Right renal cortex interstitium (tissue), 3 donors: ENCODE results near the gene CGB7. TPM values are rescaled to one million over a fixed set of nuclear protein-coding genes. Genes with fewer than 3 reads are reported as not detected.
"Not testable (repeated sequence)": the region's sequence is repeated elsewhere in the genome, so short reads cannot be mapped to it uniquely, and the experiment has no call there.

ENCODE experiments used
- DNase-seq, 3 donors: peaks; one replicate each; pipeline ENCODE4 v3.0.0-alpha.2; 2013; ENCODE audit warnings: low read depth in 3 of 3, low spot score in 2 of 3
- polyA plus RNA-seq, 3 donors: library from polyadenylated mRNA; unstranded; fragments of 120-200 nt; gene quantifications; one replicate each; pipeline ENCODE4 v1.2.1, GENCODE V29; 2013; ENCODE audit not compliant: insufficient read length in 3 of 3

The CGB7 gene
- polyA plus RNA-seq, 3 donors: 0.78 to 0.94 (median 0.93) TPM

DNA sequence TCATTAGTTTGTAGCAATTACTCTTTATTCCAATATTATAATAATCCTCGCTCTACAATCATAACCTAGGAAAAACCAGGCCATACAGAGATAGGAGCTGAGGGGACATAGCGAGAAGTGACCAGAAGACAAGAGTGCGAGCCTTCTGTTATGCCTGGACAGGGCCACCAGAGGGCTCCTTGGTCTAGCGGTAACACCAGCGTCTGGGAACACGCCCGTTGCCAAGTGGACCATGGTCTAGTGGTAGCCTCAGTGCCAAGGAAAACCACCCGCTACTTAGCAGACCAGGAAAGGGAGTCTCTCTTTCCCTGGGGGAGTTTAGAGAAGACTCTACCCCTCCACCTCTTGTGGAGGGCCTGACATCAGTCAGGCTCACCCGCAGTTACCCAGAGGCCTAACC is 17.3 kb upstream of the CGB7 start:
- DNase-seq: not testable (repeated sequence)

GRCh38 chr19:49073514-49074378 is 16.2 kb upstream of the CGB7 start:
- DNase-seq: no peak

DNA sequence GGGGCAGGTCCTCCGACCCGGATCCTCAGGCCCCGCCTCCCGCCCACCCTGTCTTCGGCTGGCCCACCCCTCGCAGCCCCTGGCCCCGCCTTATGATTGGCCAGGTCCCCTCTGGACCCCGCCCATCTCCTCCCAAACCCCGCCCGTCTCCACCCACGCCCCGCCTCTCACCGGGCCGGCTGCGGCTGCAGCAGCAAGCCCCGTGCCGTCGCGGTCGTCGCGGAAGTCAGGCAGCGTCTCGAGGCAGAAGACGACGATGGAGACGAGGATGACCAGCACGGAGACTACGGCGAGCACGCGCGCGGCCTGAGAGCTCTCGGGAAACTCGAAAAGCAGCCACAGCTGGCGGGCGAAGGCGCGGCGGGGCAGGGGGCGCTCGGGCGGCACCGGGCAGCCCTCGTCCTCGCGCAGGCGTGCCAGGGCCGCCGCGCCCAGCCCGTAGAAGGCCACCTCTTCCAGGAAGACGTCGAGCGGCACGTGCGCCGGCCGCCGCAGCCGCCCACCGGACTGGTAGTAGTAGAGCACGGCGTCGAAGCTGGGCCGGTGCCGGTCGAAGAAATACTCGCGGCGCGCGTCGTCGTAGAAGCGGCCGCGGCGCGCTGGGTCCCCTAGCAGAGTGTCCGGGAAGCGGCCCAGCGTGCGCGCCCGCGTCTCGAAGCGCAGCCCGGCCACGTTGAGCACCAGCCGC is 14.5 kb upstream of the CGB7 start:
- DNase-seq: no peak

DNA sequence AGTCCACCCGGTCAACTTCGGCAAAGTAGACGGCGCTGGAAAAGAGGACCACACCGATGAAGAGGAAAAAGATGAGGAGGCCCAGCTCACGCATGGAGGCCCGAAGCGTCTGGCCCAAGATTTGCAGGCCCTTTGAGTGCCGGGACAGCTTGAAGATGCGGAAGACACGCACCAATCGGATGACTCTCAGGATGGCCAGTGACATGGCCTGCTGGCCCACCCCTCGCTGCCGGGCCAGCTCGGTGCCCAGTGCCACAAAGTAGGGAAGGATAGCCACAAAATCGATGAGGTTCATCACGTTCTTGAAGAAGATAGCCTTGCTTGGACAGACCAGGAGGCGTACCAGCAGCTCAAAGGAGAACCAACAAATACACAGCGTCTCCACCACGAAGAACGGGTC is 12.9 kb upstream of the CGB7 start:
- DNase-seq: no peak

- DNase-seq: no peak
These were observed 11.5 kb upstream of the CGB7 start for GRCh38 chr19:49069026-49069425.

- DNase-seq: no peak
These were observed 10.0 kb upstream of the CGB7 start for GRCh38 chr19:49067554-49067953.

GRCh38 chr19:49065905-49066512 is 8.5 kb upstream of the CGB7 start:
- no peak for DNase-seq

DNA sequence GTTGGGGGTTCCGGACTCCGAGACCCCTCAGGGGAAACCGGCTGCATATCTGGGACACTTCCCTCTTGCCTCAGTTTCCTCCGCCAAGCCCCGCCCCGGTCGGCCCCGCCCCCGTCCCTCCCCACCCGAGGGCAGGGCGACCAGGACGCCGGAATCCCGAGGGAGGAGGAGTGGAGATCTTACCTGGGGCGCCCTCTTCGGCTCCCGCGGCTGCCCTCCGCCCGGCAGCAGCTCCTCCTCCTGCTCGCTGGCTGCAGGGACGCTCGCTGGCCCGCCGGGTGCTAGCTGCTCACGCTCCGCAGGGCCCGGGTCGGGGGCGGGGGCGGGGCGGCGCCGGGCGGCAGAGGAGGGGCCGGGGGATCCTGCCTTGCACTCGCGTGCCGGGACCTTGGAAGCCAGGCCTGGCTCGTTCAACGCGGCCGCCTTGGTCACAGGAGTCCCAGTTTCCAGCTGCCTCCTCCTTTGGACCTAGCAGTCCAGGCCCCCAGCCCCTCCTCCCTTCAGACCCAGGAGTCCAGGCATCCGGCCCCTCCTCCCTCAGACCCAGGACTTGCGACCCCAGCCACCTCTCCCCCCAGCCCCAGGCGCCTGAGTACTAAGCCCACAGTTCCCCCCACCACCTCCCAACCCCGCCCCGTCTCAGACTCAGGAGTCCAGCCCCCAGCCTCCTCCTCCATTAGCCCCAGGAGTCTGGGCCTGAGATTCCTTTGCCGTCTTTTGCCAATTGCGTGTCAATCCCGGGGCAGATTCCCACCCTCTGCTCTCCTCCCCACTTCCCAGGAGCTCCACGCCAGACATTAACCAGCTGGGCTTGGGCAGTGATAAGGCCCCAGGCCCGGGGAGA is 7.4 kb upstream of the CGB7 start, which contains the start of gene NTF4:
Gene NTF4, minus strand, starts transcription at position 51 of the 844 bp plus-strand sequence. CDS start 2,821 bp downstream, outside the sequence.
- no peak for DNase-seq

GRCh38 chr19:49064029-49064629 is 6.6 kb upstream of the CGB7 start:
- no peak for DNase-seq

DNA sequence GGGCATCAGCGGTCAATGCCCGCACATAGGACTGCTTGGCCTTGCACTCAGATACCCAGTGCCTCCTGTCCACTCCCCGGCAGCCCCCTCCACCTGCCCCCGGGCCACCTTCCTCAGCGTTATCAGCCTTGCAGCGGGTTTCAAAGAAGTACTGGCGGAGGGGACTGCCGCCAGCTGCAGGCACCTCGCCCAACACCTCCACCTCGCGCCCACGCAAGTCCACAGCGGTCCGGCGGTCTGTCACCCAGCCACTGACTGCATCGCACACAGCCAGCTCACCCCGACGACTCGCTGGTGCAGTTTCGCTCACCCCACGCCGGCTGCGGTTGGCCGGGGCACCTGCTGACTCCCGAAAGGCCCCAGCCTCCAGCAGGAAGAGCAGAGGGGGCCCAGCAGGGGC is 3.9 kb upstream of the CGB7 start:
- DNase-seq: no peak

GRCh38 chr19:49061000-49061399 is 3.5 kb upstream of the CGB7 start:
- DNase-seq: no peak

GRCh38 chr19:49059053-49059452 is 1.5 kb upstream of the CGB7 start:
- no peak for DNase-seq

DNA sequence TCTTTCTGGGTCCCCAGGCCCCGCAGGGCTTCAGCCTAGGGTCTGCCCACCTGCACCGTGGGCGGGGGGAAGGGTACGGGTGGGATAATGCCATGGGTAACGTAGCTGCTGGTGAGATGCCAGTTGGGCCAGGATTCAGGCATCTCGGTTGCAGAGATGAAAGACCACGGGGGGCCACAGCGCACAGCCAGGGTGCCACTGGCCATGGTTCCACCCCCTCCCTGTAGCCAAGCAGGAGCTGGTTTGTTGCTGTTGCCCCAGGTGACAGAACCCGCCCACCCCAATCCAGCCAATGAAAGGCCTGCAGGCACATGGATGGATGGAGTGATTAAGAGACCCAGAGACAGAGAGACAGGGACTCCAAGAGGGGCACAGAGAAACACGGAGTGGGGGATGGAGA is 1.0 kb upstream of the CGB7 start:
- no peak for DNase-seq

GRCh38 chr19:49056902-49057596 is 500 bp downstream of the CGB7 start:
- not testable (repeated sequence) for DNase-seq

DNA sequence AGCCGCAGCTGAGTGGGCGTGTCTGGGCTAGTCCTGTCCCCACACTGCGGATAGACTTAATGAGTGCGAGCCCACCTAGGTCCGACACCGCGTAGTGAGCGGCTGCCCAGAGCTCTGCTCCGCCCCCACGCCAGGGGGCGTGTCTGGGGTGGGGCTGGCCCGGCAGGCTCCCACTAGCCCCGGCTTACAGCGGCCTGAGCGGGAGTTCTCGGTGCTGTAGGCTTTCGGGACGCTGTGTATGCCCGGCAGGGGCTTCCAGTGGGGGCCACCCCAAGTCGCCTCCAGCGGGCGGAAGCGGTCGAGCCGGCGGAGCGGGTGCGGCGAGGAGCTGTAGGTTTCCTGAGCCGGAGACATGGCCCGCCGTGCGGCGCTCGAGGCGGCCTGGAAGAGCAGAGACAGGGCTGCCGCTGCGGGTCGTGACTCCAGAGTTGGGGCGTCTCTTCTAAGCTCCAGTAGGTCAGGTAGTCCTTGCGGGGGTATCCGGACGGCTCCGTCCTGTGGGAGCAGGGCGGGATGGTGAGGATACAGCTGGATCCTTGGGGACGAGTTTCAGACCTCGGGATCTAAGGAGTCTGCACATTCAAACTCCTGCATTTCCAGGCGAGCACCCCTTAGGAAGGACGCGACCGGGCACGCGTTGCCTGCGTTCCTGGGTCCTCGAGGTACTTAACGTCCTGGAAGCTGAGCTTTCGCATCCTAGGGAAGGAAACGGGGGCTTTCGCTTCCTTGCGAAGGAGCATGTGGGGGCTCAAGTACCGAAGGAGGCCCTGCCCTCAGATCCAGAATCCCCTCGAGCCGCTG is 1.2 kb downstream of the CGB7 start:
- no peak for DNase-seq

GRCh38 chr19:49050376-49051033 is 7.0 kb downstream of the CGB7 start:
- not testable (repeated sequence) for DNase-seq

- not testable (repeated sequence) for DNase-seq
These were observed 7.7 kb downstream of the CGB7 start for GRCh38 chr19:49049834-49050233.

DNA sequence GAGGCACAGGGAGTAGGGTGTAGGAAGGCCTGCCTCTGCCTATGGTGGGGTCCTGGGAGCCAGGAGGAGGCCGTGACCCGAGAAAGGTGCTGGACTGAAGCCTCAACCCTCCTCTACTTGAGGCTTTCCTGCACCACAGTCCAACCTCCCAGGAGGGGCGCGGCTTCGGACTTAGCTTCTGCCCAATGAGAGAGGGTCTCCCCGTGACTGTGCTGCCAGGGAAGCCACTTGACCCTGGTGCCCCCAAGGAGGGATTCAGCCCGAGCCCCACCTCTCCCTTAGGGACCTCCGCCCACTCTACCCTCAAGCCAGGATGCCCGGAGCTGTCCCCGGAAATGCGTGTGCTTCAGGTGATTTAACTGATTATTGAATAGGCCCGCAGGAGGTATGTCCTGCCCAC is 8.5 kb downstream of the CGB7 start, which contains the start of gene CGB8:
Gene CGB8, minus strand, starts transcription at position 101 of the 400 bp plus-strand sequence. CDS start 372 bp downstream, outside the sequence.
- DNase-seq: not testable (repeated sequence)
